Peyer's patch (tissue), 4 donors: ENCODE results near the gene IGF1R. TPM values are rescaled to one million over a fixed set of nuclear protein-coding genes. Genes with fewer than 3 reads are reported as not detected.

Source experiments
- DNase-seq, 3 donors: peaks; one replicate each; pipeline ENCODE4 v3.0.0-alpha.2; 2017 to 2019
- H3K27ac ChIP-seq, 4 donors: fragments of 200-600 bp; sonication (generic); one replicate each; pipeline ENCODE4 v1.5.1; 2016 to 2019
- H3K27me3 ChIP-seq, 2 donors: fragments of 200-600 bp; sonication (generic); one replicate each; pipeline ENCODE4 v1.5.1; 2019
- H3K36me3 ChIP-seq, 3 donors: fragments of 200-600 bp; sonication (generic); one replicate each; pipeline ENCODE4 v1.5.1; 2016 to 2019
- H3K4me1 ChIP-seq, 4 donors: fragments of 200-600 bp; sonication (generic); one replicate each; pipeline ENCODE4 v1.5.1; 2016 to 2019
- H3K4me3 ChIP-seq, 4 donors: fragments of 200-600 bp; sonication (generic); 1 replicate in 3 of 4; 2 replicates in 1 of 4; pipeline ENCODE4 v1.5.1; 2016 to 2019; ENCODE audit warnings: mild to moderate bottlenecking in 1 of 4
- H3K9me3 ChIP-seq, 4 donors: fragments of 200-600 bp; sonication (generic); one replicate each; pipeline ENCODE4 v1.5.1; 2016 to 2019; ENCODE audit warnings: mild to moderate bottlenecking in 1 of 4
- CTCF ChIP-seq, 6 experiments: fragments of 450-650 bp in 4 of 6; fragments of 200-600 bp in 2 of 6; sonication (generic) in 1 of 6; IDR thresholded peaks; one replicate each; pipeline ENCODE4 v1.5.1; 2017 to 2019; ENCODE audit warnings: antibody characterized with exemption in 6 of 6, mild to moderate bottlenecking in 3 of 6, moderate library complexity in 1 of 6
- POLR2A ChIP-seq, 2 donors: fragments of 450-650 bp; IDR thresholded peaks; one replicate each; pipeline ENCODE4 v1.5.1; 2017; ENCODE audit warnings: antibody characterized with exemption in 2 of 2, mild to moderate bottlenecking in 2 of 2, moderate library complexity in 2 of 2
- total RNA-seq, 4 donors: library from RNA; depleted of rRNA; stranded (reverse); fragments of >200 nt; gene quantifications; one replicate each; pipeline ENCODE4 v1.1.0, GENCODE V29; 2016

IGF1R gene
- total RNA-seq, 4 donors from 2014 or later, result 29.6 to 176 (median 88.1) TPM

GRCh38 chr15:98893401-98893800 lies 245.1 kb downstream of the IGF1R start:
- H3K9me3 ChIP-seq, result no peaks in the 10 kb centered on the region
- no peaks in the 10 kb centered on the region for H3K27me3 ChIP-seq
- H3K4me1 ChIP-seq, result peaks cover 0 to 8% (median 0%) of the 10 kb centered on the region in 4 donors
- no peak for DNase-seq
- no peak for TF ChIP-seq CTCF (IDR thresholded peaks at IDR 0.05)
- TF ChIP-seq POLR2A (IDR thresholded peaks at IDR 0.05), result no peak
- H3K36me3 ChIP-seq, result no peaks in the 10 kb centered on the region
- H3K27ac ChIP-seq, result no peak overlapping the region
- H3K4me3 ChIP-seq, result no peak overlapping the region

DNA sequence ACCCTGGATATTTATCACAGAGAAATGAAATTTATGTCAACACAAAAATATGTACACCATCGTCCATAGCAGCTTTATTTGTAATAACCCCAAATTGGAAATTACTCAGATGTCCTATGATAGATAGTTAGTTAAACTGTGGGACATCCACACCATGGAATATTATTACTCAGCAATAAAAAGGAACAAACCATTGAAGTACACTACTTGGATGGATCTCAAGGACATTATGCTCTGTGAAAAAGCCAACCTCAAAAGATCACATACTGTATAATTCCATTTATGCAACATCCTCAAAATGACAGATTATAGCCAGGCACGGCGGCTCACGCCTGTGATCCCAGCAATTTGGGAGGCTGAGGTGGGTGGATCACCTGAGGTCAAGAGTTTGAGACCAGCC lies 246.0 kb downstream of the IGF1R start:
- TF ChIP-seq POLR2A (IDR thresholded peaks at IDR 0.05) (no peak), CTCF (IDR thresholded peaks at IDR 0.05) (no peak)
- Histone ChIP-seq H3K36me3 (no peaks in the 10 kb centered on the region), H3K4me3 (no peak overlapping the region), H3K27ac (no peak overlapping the region), H3K4me1 (peaks cover 0 to 8% (median 0%) of the 10 kb centered on the region in 4 donors), H3K9me3 (no peaks in the 10 kb centered on the region), H3K27me3 (no peaks in the 10 kb centered on the region)
- no peak for DNase-seq

GRCh38 chr15:98896002-98896721 lies 247.8 kb downstream of the IGF1R start:
- no peaks in the 10 kb centered on the region for H3K4me1 ChIP-seq

DNA sequence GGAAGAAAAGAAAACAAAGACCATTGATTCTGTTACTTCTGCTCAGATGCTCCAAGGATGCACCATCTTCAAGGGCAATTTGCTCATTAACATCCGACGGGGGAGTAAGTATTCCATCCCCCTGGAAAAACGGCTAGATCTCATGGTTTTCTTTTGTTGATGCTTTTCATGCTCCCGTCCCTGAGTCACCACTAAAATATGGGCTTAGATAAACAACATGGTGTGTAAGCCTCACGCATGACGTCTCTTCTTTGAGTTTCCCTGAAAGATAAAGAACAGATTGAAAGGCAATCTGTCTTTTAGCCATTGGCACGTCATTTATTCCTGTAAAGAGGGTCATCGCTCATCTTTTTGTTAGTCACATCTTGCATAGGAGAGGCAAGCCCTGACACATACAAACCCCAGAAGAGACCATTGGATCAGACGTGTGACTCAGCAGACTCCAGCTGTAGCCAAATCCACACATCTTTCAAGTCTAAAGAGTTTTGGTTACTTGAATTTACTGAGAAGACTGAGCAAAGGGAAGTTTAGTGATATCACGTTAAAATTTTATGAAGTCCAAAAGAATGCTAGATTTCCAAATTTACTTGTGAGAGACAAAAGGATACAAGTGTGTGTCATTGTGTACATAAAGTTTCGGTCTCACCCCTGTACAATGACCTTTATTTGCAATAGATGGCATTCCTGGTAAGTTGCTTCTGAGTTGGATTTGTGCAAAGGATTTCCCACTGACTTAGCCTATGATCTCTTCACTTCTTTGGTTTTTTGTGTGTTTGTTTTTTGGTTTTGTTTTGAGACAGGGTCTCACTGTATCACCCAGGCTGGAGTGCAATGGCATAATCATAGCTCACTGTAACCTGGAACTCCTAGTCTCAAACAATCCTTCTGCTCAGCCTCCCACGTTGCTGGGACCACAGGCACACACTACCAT lies 248.7 kb downstream of the IGF1R start:
- DNase-seq, result no peak
- H3K27me3 ChIP-seq, result no peaks in the 10 kb centered on the region

More at GRCh38 chr15:98896002-98896721, 247.8 kb downstream of the IGF1R start:
- TF ChIP-seq CTCF (IDR thresholded peaks at IDR 0.05) (no peak), POLR2A (IDR thresholded peaks at IDR 0.05) (no peak)
- no peak overlapping the region for H3K4me3 ChIP-seq
- H3K9me3 ChIP-seq, result no peaks in the 10 kb centered on the region
- H3K27me3 ChIP-seq, result no peaks in the 10 kb centered on the region
- DNase-seq, result no peak
- H3K27ac ChIP-seq, result peak overlapping the region in 2 of 4 donors; percentile 39 to 41
- no peaks in the 10 kb centered on the region for H3K36me3 ChIP-seq

GRCh38 chr15:98898122-98898521 lies 249.8 kb downstream of the IGF1R start:
- TF ChIP-seq POLR2A (IDR thresholded peaks at IDR 0.05), result no peak
- no peak for TF ChIP-seq CTCF (IDR thresholded peaks at IDR 0.05)
- Histone ChIP-seq H3K9me3 (no peaks in the 10 kb centered on the region), H3K36me3 (no peaks in the 10 kb centered on the region), H3K27me3 (no peaks in the 10 kb centered on the region), H3K4me1 (no peaks in the 10 kb centered on the region), H3K27ac (peak overlapping the region in 1 of 4 donors; percentile 0), H3K4me3 (no peak overlapping the region)
- no peak for DNase-seq

More for the DNA sequence above, 248.7 kb downstream of the IGF1R start:
- Histone ChIP-seq H3K4me1 (no peaks in the 10 kb centered on the region), H3K4me3 (no peak overlapping the region), H3K27ac (peak overlapping the region; percentile 0 to 51 (median 41)), H3K36me3 (no peaks in the 10 kb centered on the region), H3K9me3 (no peaks in the 10 kb centered on the region)
- TF ChIP-seq CTCF (IDR thresholded peaks at IDR 0.05) (no peak), POLR2A (IDR thresholded peaks at IDR 0.05) (no peak)
